ENCODE data around the gene DNAH1. TPM values are rescaled to one million over a fixed set of nuclear protein-coding genes. Genes with fewer than 3 reads are reported as not detected.

DNAH1 gene
- total and polyA plus RNA-seq, 10 donors = 4.9 to 35.8 (median 24.6) TPM

DNA sequence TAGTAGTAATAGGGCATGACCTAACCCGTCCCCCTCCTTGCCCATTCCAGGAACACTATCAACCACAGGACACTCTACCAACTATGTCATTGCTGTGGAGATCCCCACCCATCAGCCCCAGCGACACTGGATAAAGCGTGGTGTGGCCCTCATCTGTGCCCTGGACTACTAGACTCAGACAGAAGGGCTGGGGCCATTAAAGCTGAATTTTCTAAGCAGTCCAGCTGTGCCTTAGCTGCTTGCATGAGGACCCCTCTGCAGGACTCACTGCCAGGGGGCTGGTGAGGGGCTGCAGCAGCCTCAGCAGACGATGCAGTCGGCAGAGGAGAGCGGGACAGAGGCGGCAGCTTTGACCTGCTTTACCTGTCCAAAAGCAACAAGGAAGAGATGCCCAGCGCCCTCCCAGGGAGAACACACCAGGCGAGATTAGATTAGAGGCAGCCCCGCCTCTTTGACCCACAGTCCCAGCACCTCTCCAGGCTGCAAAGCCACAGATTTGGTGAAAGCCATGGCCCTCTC, 84.2 kb downstream of the DNAH1 start:
- H3K9me3 ChIP-seq = no peaks in the 10 kb centered on the region
- 92 to 96% (median 93%) methylated on average over 6 to 10 of the region's 10 CpGs for WGBS, 5 donors
- peaks cover 0 to 95% (median 52%) of the 10 kb centered on the region in 6 donors for H3K36me3 ChIP-seq
- no peak overlapping the region for H3K4me3 ChIP-seq
- intact Hi-C loops (cut with DNase I; ENCODE audit: low total_unique reads) = no loop called here
- peak; percentile 64 for DNase-seq
- no peak overlapping the region for H3K27ac ChIP-seq
- TF ChIP-seq, protein P1, sequence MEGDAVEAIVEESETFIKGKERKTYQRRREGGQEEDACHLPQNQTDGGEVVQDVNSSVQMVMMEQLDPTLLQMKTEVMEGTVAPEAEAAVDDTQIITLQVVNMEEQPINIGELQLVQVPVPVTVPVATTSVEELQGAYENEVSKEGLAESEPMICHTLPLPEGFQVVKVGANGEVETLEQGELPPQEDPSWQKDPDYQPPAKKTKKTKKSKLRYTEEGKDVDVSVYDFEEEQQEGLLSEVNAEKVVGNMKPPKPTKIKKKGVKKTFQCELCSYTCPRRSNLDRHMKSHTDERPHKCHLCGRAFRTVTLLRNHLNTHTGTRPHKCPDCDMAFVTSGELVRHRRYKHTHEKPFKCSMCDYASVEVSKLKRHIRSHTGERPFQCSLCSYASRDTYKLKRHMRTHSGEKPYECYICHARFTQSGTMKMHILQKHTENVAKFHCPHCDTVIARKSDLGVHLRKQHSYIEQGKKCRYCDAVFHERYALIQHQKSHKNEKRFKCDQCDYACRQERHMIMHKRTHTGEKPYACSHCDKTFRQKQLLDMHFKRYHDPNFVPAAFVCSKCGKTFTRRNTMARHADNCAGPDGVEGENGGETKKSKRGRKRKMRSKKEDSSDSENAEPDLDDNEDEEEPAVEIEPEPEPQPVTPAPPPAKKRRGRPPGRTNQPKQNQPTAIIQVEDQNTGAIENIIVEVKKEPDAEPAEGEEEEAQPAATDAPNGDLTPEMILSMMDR (IDR thresholded peaks at IDR 0.05 in 8 of 11, conservative IDR thresholded peaks at IDR 0.05 in 3 of 11) = no peak
- TF ChIP-seq POLR2AphosphoS5 (IDR thresholded peaks at IDR 0.05) (peak in 2 of 3 donors; percentile 18 to 45), POLR2A (IDR thresholded peaks at IDR 0.05) (no peak)
- H3K27me3 ChIP-seq (replicated peaks in 1 of 7) = no peaks in the 10 kb centered on the region
- peaks cover 0 to 11% (median 0%) of the 10 kb centered on the region in 6 donors for H3K4me1 ChIP-seq

DNA sequence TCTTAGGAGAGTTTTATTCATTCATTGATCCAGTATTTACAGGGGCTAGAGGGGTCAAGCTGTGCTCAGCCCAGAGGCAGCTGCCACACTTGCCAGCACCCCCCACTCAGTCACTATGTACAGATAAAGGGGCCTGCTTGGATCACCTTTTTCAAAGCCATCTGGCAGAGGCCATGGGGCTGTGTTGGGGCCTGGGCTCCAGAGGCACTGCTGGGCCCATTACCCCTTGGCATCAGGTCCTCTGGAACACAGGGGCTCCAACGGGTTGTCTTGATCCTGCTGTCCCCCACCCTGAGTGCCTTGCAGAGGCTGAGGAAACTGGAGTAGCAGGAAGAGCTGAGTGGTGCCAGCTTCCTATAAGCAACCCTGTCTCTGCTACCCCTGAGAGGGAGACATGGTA, 84.9 kb downstream of the DNAH1 start:
- DNase-seq = peak; percentile 39
- H3K36me3 ChIP-seq = peaks cover 0 to 99% (median 59%) of the 10 kb centered on the region in 6 donors
- WGBS, 5 donors = 57 to 83% (median 80%) methylated on average over 1 of the region's 1 CpG

DNA sequence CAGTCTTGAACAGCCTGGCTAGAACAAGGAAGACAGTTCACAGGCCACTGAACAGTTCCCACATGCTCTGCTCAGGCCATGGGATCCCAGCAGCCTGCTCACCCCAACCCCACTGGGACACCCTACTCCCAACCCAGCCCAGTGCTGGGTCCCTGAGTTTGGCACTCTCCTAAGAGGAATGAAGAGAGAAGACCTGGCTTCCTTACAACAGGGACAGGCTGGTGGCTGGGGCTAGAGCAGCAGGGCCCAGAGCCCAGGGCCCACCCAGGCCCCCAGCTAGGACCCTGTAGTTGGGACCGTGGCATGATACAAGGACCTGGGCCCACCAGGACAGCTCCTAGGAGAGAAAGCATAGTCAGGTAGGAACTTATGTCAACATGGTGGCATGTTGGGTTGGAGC, 85.4 kb downstream of the DNAH1 start:
- no peaks in the 10 kb centered on the region for H3K9me3 ChIP-seq
- TF ChIP-seq, protein P1 (IDR thresholded peaks at IDR 0.05 in 8 of 11, conservative IDR thresholded peaks at IDR 0.05 in 3 of 11) = no peak
- TF ChIP-seq POLR2AphosphoS5 (IDR thresholded peaks at IDR 0.05) (no peak), POLR2A (IDR thresholded peaks at IDR 0.05) (no peak)
- peak; percentile 63 for DNase-seq
- H3K36me3 ChIP-seq = peaks cover 0 to 100% (median 65%) of the 10 kb centered on the region in 6 donors
- intact Hi-C loops (cut with DNase I; ENCODE audit: low total_unique reads) = no loop called here
- no peak overlapping the region for H3K4me3 ChIP-seq
- WGBS, 5 donors = 97 to 100% (median 100%) methylated on average over 1 of the region's 1 CpG
- H3K4me1 ChIP-seq = peaks cover 0 to 18% (median 2%) of the 10 kb centered on the region in 6 donors
- H3K27ac ChIP-seq = no peak overlapping the region
- H3K27me3 ChIP-seq (replicated peaks in 1 of 7) = no peaks in the 10 kb centered on the region

More for the DNA sequence above, 84.9 kb downstream of the DNAH1 start:
- no peak overlapping the region for H3K4me3 ChIP-seq
- no peak for TF ChIP-seq POLR2AphosphoS5 (IDR thresholded peaks at IDR 0.05)
- TF ChIP-seq, protein P1 (IDR thresholded peaks at IDR 0.05 in 8 of 11, conservative IDR thresholded peaks at IDR 0.05 in 3 of 11) = no peak
- TF ChIP-seq POLR2A (IDR thresholded peaks at IDR 0.05) = no peak
- no peaks in the 10 kb centered on the region for H3K9me3 ChIP-seq
- intact Hi-C loops (cut with DNase I; ENCODE audit: low total_unique reads) = no loop called here
- no peak overlapping the region for H3K27ac ChIP-seq
- H3K27me3 ChIP-seq (replicated peaks in 1 of 7) = no peaks in the 10 kb centered on the region
- peaks cover 0 to 13% (median 0%) of the 10 kb centered on the region in 6 donors for H3K4me1 ChIP-seq

DNA sequence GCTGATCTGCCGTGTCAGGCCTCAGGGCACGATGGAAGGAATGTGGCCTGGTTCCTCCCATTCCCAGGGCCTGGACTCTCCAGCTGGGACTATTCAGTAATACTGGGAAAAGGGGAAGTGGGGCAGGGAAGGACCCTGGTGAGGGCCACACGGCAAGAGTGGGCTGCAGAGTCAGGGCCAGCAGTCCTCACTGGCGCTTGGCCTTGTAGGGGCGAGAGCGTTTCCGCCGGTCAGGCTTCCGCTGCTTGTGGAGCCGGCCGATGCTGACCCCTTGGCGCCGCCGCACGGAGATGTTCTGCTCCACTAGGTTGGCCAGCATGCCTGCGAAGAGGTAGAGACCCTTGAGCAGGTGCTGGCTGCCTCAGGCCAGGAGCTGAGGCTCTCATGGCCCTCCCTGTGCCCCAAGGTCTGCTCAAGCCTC, 86.0 kb downstream of the DNAH1 start:
- intact Hi-C loops (cut with DNase I; ENCODE audit: low total_unique reads) = no loop called here
- Histone ChIP-seq H3K27ac (no peak overlapping the region), H3K9me3 (no peaks in the 10 kb centered on the region), H3K4me1 (peaks cover 0 to 24% (median 2%) of the 10 kb centered on the region in 6 donors), H3K4me3 (no peak overlapping the region), H3K36me3 (peaks cover 0 to 100% (median 70%) of the 10 kb centered on the region in 6 donors), H3K27me3 (replicated peaks in 1 of 7) (no peaks in the 10 kb centered on the region)
- peak; percentile 72 for DNase-seq
- TF ChIP-seq, protein P1 (IDR thresholded peaks at IDR 0.05 in 8 of 11, conservative IDR thresholded peaks at IDR 0.05 in 3 of 11) = no peak
- TF ChIP-seq POLR2A (IDR thresholded peaks at IDR 0.05) = no peak
- TF ChIP-seq POLR2AphosphoS5 (IDR thresholded peaks at IDR 0.05) = peak in 1 of 3 donors; percentile 55
- 78 to 97% (median 94%) methylated on average over 2 to 16 of the region's 16 CpGs for WGBS, 5 donors
